ENCODE results near the gene SPINK4.

GRCh38 chr9:33255014-33255413 lies 15.0 kb downstream of the SPINK4 start:
- TF ChIP-seq CTCF (IDR thresholded peaks at IDR 0.05), result no peak
- no peak for TF ChIP-seq POLR2A (IDR thresholded peaks at IDR 0.05)
